NCI-H2107 treated with DMSO at 0.1 percent for 48 hours (cell line): Measurements from ENCODE around the gene PNPLA7.
A peak's percentile ranks its signal among the peaks of the same experiment; 100 is the strongest.
"Not testable (repeated sequence)": the region's sequence is repeated elsewhere in the genome, so short reads cannot be mapped to it uniquely, and the experiment has no call there.

Experiments
- DNase-seq: peaks from one replicate; lab custom pipeline; 2025; ENCODE audit not compliant: unreplicated experiment; lab: John Stamatoyannopoulos, UW

PNPLA7 gene

DNA sequence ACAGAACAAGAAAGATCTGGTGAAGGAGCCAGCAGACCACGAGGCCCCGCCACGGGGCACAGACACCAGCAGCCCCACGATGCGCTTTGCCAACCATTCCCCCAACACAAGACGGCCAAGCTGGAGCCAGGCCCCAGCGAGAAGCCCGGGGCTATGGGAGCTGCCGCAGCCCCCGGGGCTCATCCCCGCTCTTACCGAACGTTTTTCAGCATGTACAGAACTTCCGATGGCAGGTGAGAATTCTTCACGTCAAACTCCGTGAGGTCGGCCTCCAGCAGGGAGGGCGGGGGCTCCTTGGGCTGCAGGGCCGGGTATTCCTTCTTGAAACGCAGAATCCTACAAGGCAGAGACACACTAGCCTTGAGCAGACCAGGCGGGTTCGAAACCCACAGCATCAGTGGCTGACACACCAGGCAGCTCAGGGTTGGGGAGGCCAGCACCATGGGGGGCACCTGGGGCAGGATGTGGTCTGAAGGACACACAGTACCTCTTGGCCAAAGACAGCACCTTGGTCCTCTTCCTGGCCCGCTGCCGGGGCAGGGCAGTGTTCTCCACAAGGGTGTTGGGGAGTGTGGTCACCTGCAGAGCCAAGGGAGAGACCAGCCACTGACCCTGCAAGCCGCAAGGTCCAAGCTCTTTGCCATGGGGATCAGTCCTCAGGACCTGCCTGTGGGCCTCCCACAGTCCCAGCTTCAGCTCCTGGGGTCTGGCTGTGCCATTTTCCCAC is 6.8 kb downstream of the PNPLA7 start:
- no peak for DNase-seq

DNA sequence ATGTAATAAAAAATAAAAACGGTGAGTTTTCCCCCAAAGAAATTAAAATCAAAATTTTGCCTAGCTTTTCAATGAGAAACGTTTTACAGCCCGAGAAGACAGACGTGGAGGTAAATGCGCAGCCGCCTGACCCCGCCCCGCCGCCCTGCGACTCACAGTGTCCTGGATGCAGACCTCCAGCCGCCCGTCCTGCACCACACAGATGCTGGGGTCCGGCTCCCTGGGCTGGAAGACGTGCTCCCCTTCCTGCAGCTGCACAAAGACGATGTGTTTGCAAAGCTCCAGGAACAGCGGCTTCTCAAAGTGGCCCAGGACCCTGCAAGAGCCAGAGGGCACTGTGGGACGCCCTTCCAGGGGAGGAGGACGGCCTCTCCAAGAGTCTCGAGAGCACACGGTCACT is 7.7 kb downstream of the PNPLA7 start:
- no peak for DNase-seq

DNA sequence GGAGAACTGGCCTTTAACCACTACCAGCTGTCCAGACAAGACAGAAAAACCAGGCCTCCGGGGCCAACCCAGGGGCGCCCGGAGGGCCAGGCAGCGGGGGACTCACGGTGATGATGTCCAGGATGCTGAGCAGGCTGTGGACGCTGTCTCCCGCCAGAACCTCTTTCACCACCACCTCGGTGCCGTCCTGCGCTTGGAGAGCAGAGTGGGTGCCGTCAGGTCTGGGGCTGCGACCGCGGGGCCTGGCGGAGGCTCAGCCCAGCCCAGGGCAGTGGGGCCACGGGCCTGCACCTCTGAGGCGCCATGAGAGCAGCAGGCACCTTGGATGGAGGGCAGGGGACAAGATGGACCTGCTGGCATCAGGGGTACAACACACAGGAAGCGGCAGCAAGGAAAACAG is 9.7 kb downstream of the PNPLA7 start:
- no peak for DNase-seq

DNA sequence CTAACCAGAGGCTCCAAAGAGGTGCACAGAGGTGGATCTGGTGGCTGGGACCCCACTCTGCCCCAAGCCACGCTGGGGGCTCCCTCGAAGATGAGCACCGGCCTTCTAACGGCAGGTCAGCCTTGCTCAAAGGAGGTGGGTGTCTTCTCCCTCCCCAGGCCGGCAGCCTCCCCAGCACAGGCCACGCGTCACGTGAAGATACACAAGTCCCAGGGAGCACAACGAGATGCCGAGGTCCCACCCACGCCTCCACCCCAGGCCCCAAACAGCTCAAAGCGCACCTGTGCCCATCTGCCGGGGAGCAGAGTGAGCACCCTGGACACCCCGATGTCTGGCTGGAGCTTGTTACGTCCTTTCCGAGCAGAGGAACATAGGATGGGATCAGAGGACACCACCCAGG is 12.1 kb downstream of the PNPLA7 start:
- no peak for DNase-seq

DNA sequence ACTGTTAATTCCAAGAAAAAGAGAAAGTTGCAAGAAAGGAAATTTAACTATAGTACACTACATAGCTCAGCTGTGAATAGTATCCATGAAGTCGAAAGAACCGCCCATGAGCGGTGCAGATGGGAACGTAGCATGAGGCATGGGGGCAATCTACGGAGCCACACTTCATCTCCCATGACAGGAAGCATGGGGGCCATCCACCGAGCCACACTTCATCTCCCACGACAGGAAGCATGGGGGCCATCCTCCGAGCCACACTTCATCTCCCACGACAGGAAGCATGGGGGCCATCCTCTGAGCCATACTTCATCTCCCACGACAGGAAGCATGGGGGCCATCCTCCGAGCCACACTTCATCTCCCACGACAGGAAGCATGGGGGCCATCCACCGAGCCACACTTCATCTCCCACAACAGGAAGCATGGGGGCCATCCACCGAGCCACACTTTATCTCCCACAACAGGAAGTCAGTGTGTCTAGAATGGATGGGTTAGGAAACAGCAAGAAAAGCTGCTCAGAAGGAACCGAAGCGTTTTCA is 13.5 kb downstream of the PNPLA7 start:
- not testable (repeated sequence) for DNase-seq

DNA sequence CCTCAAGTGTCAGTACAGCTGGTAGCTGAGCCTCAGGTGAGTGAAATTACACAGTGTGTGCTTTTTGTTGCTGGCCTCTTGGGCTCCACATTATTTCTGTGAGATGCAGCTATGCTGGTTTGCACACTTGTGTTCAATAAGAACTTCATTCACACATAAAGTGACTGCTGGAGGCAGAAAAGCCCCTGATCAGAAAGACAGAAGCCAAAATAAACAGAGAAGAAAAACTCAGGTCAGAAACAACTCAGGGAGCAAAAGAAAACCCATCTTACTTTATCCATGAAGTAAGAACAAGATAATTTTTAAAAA is 15.1 kb downstream of the PNPLA7 start:
- DNase-seq = no peak

DNA sequence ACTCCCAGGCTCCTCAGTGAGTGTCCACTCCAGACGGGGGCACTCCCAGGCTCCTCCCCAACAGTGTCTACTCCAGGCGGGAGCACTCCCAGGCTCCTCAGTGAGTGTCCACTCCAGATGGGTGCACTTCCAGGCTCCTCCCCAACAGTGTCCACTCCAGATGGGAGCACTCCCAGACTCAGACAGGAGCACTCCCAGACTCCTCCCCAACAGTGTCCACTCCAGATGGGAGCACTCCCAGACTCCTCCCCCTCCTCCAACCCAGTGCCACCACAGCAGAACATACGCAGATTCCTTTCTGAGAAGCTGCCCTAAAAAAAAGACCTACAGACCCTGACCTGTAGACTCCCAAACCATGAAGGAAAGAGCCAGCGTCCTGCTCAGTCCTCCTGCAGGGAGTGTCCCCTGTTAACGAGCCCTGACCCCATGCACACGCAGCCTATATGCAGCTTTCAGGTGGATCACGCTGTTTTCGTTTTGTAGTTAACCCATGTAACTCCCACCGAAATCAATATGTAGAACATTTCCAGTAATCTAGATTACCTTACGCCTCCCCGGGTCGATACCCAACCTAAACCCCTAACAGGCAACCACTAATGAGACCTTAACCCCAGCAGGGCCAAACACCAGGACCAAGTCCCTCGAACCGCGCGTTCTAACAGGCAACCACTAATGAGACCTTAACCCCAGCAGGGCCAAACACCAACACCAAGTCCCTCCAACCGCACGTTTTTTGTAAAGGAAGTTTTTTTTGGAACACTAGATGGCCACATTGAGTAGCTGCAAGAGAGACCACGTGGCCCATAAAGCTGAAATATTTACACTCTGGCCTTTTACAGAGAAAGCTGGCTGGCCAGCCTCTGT is 15.7 kb downstream of the PNPLA7 start:
- DNase-seq = peak; percentile 84

DNA sequence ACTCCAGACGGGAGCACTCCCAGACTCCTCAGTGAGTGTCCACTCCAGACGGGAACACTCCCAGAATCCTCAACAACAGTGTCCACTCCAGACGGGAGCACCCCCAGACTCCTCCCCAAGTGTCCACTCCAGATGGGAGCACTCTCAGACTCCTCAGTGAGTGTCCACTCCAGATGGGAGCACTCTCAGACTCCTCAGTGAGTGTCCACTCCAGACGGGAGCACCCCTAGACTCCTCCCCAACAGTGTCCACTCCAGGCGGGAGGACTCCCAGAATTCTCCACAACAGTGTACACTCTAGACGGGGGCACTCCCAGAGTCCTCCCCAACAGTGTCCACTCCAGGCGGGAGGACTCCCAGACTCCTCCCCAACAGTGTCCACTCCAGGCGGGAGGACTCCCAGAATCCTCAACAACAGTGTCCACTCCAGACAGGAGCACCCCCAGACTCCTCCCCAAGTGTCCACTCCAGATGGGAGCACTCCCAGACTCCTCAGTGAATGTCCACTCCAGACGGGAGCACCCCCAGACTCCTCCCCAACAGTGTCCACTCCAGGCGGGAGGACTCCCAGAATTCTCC is 17.2 kb downstream of the PNPLA7 start:
- DNase-seq = not testable (repeated sequence)

DNA sequence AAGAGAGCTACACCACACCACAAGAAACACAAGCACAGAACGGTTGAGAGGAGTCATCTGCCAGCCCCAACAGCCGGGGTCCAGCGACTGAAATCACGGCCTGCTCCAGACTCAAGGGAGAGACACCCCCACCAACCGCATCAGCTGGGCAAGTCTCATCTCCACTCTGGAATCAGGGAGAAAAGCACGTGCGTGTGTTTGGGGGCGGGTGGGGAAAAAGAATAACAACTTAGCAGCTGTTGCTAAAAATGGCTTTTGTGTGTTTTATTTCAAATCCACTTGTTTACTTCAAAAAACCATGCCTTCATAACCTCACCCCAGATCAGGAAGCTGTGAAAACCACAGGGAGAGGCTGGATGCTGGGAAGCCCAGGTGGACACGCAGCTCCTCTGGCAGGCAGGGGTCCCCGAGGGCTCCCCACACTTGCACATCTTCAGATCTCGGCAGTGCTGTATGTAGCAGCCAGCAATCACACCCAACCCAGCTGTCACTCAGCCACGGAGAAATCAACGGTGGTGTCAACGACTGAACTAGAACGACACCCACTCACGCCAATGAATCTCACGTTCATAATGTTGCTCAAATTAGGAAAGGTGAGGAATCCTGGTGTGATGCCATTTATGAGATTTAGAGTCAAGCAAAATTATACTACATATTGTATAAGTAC is 19.0 kb downstream of the PNPLA7 start:
- DNase-seq = no peak

DNA sequence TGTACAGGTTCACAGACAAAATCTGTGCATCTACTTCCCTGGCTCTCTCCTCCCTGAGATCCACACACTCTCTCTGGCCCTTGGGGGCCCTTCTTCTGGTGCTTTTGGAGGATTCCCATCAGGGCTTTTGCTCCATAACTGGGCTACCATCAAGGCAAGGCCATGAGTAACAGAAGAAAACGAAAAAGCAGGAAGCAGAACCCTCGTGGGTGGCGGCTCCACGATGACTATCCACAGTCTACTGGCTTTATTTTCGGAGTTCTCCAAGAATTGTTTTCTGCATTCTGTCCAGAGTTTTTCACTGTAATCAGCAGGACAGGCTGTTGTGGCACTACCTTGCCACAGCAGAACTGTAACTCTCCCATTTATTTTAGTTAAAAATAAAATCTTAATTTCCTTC is 19.9 kb downstream of the PNPLA7 start:
- DNase-seq = no peak

DNA sequence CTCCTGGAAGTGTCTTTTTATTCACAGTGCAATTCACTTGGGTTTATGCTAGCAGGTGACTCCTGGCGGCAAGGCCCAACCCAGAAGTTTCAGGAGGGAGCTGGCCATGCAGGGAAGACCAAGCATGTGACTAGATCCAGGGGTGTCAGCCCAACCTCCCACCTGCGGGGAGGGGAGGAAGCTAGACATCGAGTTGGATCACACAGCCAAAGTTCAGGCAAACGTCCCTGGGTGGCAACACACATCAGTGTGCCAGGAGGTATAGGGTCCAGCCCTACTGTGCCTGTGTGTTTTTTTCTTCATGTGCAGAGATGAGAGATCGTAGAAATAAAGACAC is 25.3 kb downstream of the PNPLA7 start:
- no peak for DNase-seq

DNA sequence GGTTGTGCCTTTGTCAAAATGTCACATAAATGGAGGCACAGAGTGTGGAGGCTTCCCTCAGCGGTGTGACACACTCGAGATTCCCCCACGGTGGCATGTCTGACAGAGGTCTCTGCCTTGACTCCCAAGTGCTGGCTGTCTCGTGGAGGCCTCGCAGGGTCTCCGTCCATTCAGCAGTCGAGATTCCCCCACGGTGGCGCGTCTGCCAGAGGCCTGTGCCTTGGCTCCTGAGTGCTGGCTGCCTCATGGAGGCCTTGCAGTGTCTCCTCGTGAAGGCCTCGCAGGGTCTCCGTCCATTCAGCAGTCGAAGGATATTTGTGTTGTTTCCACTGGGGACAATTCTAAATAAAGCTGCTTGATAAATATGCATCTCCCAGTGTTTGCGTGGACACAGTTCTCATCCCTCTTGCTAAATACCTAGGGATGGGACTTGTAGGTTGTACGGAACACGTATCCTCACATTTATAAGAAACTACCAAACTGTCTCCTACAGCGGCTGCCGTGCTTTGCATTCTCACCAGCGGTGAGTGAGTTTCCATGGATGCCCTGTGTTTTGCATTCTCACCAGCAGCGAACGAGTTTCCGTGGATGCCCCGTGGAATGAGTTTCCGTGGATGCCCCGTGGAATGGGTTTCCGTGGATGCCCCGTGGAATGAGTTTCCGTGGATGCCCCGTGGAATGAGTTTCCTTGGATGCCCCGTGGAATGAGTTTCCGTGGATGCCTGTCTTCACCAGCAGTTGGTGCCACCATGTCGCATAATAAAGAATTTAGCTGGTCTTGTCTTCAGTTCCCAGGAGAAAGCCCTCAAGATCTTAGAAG is 25.8 kb downstream of the PNPLA7 start:
- DNase-seq = no peak

DNA sequence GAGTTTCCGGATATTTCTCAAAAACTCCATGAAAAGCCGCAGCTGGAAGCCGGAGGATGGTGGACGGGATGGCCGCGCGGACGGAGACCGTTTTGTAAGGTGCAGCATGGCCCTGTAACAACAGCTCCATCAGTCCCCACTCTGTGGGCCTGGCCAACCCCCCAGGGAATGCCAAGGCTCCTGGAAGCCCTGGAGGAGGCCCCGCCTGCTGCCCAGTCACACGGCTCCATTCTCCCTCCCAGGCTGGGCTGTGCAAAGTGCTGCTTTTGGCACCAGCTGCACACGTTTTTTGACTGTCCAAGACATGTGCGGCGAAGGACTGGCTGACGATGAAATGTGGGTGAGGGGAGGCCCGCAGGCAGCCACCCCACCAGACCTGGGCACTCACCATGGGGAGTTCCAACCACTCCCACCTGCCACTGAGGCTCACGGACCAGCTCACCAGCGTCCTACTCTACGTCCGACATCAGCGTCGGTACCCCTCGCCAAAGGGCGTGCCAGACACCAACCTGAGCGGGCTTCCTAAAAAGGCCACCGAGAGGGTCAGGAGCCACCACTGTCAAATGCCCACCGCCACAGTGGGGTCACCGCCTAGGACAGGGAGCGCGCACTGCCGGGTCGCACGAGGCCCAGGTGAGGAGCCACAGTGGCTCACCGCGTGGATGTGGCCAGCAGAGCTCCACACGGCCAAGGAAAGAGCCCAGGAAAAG is 27.3 kb downstream of the PNPLA7 start:
- no peak for DNase-seq

DNA sequence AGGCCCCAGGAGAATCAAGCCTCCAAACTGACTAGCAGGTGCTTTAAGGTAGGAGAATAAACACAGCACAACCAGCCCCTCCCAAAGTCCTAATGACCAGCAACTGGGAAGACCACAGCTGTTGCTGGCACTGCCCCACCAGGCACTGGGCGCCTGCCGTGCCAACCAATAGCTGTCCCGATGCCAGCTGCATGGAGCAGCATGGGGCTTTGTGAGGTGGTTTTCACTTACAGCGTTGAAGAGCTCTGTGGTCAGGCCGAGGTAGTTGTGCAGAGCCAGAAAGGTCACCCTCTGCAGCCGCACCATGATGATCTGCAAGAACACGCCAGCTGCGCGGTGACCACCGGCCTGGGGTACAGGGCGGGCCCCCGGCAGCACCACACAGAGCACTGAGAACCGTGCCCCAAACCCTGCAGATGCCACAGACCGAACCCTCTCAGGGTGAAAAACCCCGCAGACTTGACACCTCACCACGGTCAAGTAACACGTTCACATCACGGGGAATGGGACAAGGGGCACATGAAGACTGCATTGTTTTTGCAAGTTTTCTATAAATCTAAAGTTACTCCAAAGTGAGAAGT is 28.7 kb downstream of the PNPLA7 start:
- DNase-seq = peak; percentile 42

DNA sequence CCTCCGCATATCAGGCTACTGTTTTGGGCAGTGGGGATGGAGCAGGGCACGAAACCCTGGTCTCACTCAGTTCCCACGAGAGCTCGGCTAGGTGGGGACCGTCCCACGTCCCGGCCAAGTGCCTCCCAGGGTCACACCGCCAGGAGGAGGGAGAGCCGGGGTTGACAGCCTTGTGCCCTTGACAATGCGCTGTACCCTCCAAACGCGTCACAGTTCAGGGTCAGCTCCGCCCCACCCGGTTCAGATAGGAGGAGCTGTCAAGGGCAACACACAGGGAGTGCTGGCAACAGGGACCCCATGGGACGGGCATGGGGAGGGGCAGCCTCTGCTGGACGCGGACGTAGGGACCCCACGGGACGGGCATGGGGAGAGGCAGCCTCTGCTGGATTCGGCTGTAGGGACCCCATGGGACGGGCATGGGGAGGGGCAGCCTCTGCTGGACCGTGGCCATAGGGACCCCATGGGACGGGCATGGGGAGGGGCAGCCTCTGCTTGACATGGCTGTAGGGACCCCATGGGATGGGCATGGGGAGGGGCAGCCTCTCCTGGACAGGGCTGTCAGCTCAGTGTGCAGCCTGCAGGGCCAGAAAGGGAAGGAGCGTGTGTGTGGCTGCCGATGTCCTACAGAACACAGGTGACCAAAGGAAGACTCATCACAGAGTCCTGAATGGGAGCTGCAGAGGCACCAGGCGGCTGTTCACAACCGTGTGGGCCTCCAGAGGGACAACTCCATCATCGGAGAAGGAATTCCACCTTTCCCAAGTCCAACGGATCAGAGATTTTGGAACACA is 29.4 kb downstream of the PNPLA7 start:
- DNase-seq = no peak

DNA sequence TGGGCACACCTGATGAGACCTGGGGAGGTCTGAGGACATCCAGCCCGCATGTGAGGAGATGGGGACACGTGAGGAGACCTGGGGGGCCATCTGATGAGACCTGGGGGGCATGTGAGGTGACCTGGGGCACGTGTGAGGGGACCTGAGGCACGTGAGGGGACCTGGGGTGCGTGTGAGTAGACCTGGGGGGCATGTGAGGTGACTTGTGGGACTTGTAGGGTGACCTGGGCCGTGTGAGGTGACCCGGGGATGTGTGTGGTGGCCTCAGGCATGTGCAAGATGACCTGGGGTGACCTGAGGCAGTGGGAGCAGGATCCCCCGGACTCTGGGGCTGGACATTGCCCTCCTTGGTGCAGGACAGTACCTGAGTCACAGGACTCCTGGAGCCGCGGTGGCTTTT is 30.6 kb downstream of the PNPLA7 start:
- DNase-seq = no peak

DNA sequence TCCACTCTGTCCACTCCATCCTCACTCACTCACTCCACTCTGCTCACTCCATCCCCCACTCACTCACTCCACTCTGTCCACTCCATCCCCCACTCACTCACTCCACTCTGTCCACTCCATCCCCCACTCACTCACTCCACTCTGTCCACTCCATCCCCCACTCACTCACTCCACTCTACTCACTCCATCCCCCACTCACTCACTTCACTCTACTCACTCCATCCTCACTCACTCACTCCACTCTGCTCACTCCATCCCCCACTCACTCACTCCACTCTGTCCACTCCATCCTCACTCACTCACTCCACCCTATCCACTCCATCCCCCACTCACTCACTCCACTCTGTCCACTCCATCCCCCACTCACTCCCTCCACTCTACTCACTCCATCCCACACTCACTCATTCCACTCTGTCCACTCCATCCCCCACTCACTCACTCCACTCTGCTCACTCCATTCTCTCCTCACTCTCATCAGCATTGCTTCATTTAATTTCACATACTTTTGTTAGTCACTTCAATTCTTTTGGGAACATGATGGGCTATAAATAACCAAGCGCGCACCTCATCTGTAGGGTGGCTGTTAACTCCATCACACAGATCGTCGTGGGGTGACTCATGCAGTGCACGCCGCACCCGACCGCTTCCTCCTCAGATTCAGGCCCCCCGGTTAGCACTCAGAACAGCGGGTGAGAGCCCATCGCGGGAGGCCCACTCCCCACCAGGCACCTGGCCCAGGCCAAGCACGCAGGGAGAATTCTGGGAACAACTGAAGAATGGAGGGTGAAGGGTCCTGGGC is 31.3 kb downstream of the PNPLA7 start:
- DNase-seq = not testable (repeated sequence)
